Smooth muscle cell (in vitro differentiated cells): ENCODE measurements around the gene ALKAL2. TPM values are rescaled to one million over a fixed set of nuclear protein-coding genes. Genes with fewer than 3 reads are reported as not detected.

Experiments used
- DNase-seq: peaks from one replicate; lab custom pipeline; 2025; ENCODE audit not compliant: unreplicated experiment; lab: John Stamatoyannopoulos, UW
- H2AFZ ChIP-seq: fragments of 200-600 bp; sonication (generic); 2 replicates; pipeline ENCODE4 v1.6.0; 2016; ENCODE audit warnings: antibody characterized with exemption, low read depth, mild to moderate bottlenecking
- H3F3A ChIP-seq: fragments of 200-600 bp; sonication (generic); 2 replicates; pipeline ENCODE4 v1.6.0; 2017; ENCODE audit warnings: antibody characterized with exemption, low read depth
- H3K27ac ChIP-seq: fragments of 200-600 bp; sonication (generic); 2 replicates; pipeline ENCODE4 v1.5.1; 2016; ENCODE audit warnings: low read depth, mild to moderate bottlenecking
- H3K27me3 ChIP-seq: fragments of 200-600 bp; sonication (generic); 2 replicates; pipeline ENCODE4 v1.6.1; 2016; ENCODE audit warnings: low read depth, mild to moderate bottlenecking
- H3K36me3 ChIP-seq: fragments of 200-600 bp; sonication (generic); 2 replicates; pipeline ENCODE4 v1.5.1; 2016; ENCODE audit warnings: low read depth
- H3K4me1 ChIP-seq: fragments of 200-600 bp; sonication (generic); 2 replicates; pipeline ENCODE4 v1.5.1; 2016; ENCODE audit warnings: low read depth
- H3K4me2 ChIP-seq: fragments of 200-600 bp; sonication (generic); 2 replicates; pipeline ENCODE4 v1.6.0; 2016; ENCODE audit warnings: mild to moderate bottlenecking
- H3K4me3 ChIP-seq: fragments of 200-600 bp; sonication (generic); 2 replicates; pipeline ENCODE4 v1.5.1; 2016; ENCODE audit warnings: mild to moderate bottlenecking
- H3K79me2 ChIP-seq: fragments of 200-600 bp; sonication (generic); 2 replicates; pipeline ENCODE4 v1.6.0; 2016; ENCODE audit warnings: low read depth, mild to moderate bottlenecking
- H3K9ac ChIP-seq: fragments of 200-600 bp; sonication (generic); 2 replicates; pipeline ENCODE4 v1.6.0; 2016; ENCODE audit warnings: low read depth
- H3K9me3 ChIP-seq: fragments of 200-600 bp; sonication (generic); replicated peaks from 2 replicates; pipeline ENCODE4 v1.5.1; 2016; ENCODE audit warnings: low read depth
- H4K20me1 ChIP-seq: fragments of 200-600 bp; sonication (generic); 2 replicates; pipeline ENCODE4 v1.6.0; 2016; ENCODE audit warnings: low read depth
- CTCF ChIP-seq: fragments of 200-600 bp; sonication (generic); IDR thresholded peaks from 2 replicates; pipeline ENCODE4 v1.5.1; 2017; ENCODE audit warnings: borderline replicate concordance, mild to moderate bottlenecking, antibody characterized with exemption; ENCODE audit not compliant: insufficient read depth, poor library complexity, severe bottlenecking
- WGBS: methylation state at CpG from one replicate; pipeline ENCODE4 v1.1.7; 2016; ENCODE audit warnings: low lambda C conversion rate; 5-methylcytosine and 5-hydroxymethylcytosine counted together
- polyA plus RNA-seq: library from polyadenylated mRNA; unstranded; fragments of >200 nt; fragmentation: Nextera tagmentation; extraction: Ambion mirVana; gene quantifications from 2 replicates; pipeline ENCODE4 v1.2.1, GENCODE V29; 2016
- total RNA-seq: library from RNA; depleted of rRNA; stranded (reverse); fragments of >200 nt; gene quantifications from 2 replicates; pipeline ENCODE4 v1.2.3, GENCODE V29; 2014

The ALKAL2 gene
- total and polyA plus RNA-seq, 2 experiments from 2014 or later: 0.58 to 0.67 TPM

- H3K4me2 ChIP-seq: no peak overlapping the region
- 83% methylated on average over 6 of the region's 6 CpGs for WGBS
These were observed 1.9 kb downstream of the ALKAL2 start for GRCh38 chr2:286035-286434.

GRCh38 chr2:285531-285930, 2.4 kb downstream of the ALKAL2 start:
- Histone ChIP-seq H4K20me1 (peaks cover 56% of the 10 kb centered on the region), H3K4me1 (peaks cover 22% of the 10 kb centered on the region), H3K36me3 (no peaks in the 10 kb centered on the region), H3K9ac (no peak overlapping the region), H2AFZ (no peak overlapping the region), H3K27ac (no peak overlapping the region), H3K9me3 (no peaks in the 10 kb centered on the region), H3K4me3 (no peak overlapping the region), H3K27me3 (peaks cover 61% of the 10 kb centered on the region), H3F3A (peaks cover 8% of the 10 kb centered on the region), H3K79me2 (no peaks in the 10 kb centered on the region), H3K4me2 (no peak overlapping the region)
- no peak for DNase-seq
- WGBS: 88% methylated on average over 1 of the region's 1 CpG
- TF ChIP-seq CTCF: no peak

More at GRCh38 chr2:286035-286434, 1.9 kb downstream of the ALKAL2 start:
- H2AFZ ChIP-seq: no peak overlapping the region
- H3K4me3 ChIP-seq: no peak overlapping the region
- H3K27me3 ChIP-seq: peaks cover 66% of the 10 kb centered on the region
- H3K36me3 ChIP-seq: no peaks in the 10 kb centered on the region
- no peaks in the 10 kb centered on the region for H3K9me3 ChIP-seq
- TF ChIP-seq CTCF: no peak
- DNase-seq: no peak
- H3K4me1 ChIP-seq: peaks cover 22% of the 10 kb centered on the region
- H4K20me1 ChIP-seq: peaks cover 51% of the 10 kb centered on the region
- H3K27ac ChIP-seq: no peak overlapping the region
- no peak overlapping the region for H3K9ac ChIP-seq
- H3K79me2 ChIP-seq: no peaks in the 10 kb centered on the region
- peaks cover 8% of the 10 kb centered on the region for H3F3A ChIP-seq

- Histone ChIP-seq H3K79me2 (no peaks in the 10 kb centered on the region), H3K9ac (no peak overlapping the region), H3K4me2 (no peak overlapping the region), H4K20me1 (peaks cover 62% of the 10 kb centered on the region), H3F3A (peaks cover 8% of the 10 kb centered on the region), H3K36me3 (no peaks in the 10 kb centered on the region), H3K9me3 (no peaks in the 10 kb centered on the region), H3K27me3 (peaks cover 56% of the 10 kb centered on the region), H3K4me3 (no peak overlapping the region), H3K4me1 (peaks cover 21% of the 10 kb centered on the region), H3K27ac (no peak overlapping the region), H2AFZ (no peak overlapping the region)
- WGBS: 76% methylated on average over 13 of the region's 13 CpGs
- no peak for DNase-seq
- no peak for TF ChIP-seq CTCF
These were observed 2.9 kb downstream of the ALKAL2 start for GRCh38 chr2:284896-285492.
